ENCODE measurements around the gene PANK1. TPM values are rescaled to one million over a fixed set of nuclear protein-coding genes. Genes with fewer than 3 reads are reported as not detected.

Gene PANK1
- total RNA-seq, 1 experiment from 2014 or later = 33.2 TPM

DNA sequence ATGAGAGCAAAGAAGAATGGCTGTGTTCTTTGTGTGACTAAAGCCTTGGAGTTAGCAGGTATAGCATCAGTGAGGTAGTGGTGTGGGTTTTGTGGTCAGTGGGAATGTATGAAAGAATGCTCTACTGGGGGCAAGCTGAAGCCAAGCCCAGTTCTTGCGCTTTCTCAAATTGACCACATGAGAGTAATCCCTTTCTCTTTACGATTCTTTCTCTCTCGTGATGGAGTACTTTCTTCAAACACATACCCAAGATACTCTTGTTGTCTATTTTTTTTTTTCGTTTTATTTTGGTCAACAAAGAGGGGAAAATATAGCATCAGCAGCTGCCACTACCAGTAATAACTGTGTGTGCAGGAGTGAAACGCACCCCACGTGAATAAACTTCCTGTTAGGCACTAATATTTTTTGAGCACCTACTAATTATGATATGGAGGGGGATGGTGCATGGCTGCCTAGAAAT, 8.4 kb upstream of the PANK1 start:
- Mint-ChIP-seq H3K9me3 (peaks cover 20 to 25% of the 10 kb centered on the region in 2 experiments; a peak in 4 of 5 replicates), H3K36me3 (ENCODE audit: insufficient read depth in 1 of 3, low read depth in 3 of 3) (peaks cover 27 to 33% (median 28%) of the 10 kb centered on the region in 3 experiments), H3K4me1 (peaks cover 14 to 34% of the 10 kb centered on the region in 2 experiments), H3K4me3 (no peak overlapping the region), H3K27ac (no peak overlapping the region), H3K27me3 (ENCODE audit: low read depth) (no peaks in the 10 kb centered on the region)
- Histone ChIP-seq H2AK5ac (ENCODE audit: insufficient read length, low read length) (no peak overlapping the region), H2BK12ac (ENCODE audit: insufficient read length, low read depth, low read length) (no peak overlapping the region), H3T11ph (ENCODE audit: low read length) (no peak overlapping the region), H3K79me1 (ENCODE audit: insufficient read depth, low read depth, low read length, poor library complexity, severe bottlenecking) (no peaks in the 10 kb centered on the region), H3K4me1 (ENCODE audit: insufficient read depth, low read length) (no peaks in the 10 kb centered on the region; the same call in 1 of the 2 replicates), H4K91ac (ENCODE audit: insufficient read length, low read depth, low read length) (no peak overlapping the region), H2AFZ (ENCODE audit: low read length) (no peak overlapping the region), H2BK15ac (ENCODE audit: low read depth, low read length) (no peak overlapping the region), H3K4me2 (ENCODE audit: insufficient read depth, insufficient read length, low read length) (no peak overlapping the region), H3K4ac (ENCODE audit: low read depth, low read length) (no peak overlapping the region), H2BK20ac (ENCODE audit: low read depth, low read length, poor library complexity, severe bottlenecking) (no peak overlapping the region), H2BK5ac (ENCODE audit: insufficient read length, low read length) (no peak overlapping the region), H3K79me2 (ENCODE audit: insufficient read depth, low read length) (no peaks in the 10 kb centered on the region), H3K23me2 (ENCODE audit: insufficient read length, low read depth, low read length, poor library complexity, severe bottlenecking) (no peaks in the 10 kb centered on the region), H3K56ac (ENCODE audit: insufficient read length, low read depth, low read length) (no peak overlapping the region), H3K27ac (ENCODE audit: insufficient read length, low read depth, low read length) (no peak overlapping the region), H3K9ac (ENCODE audit: extremely low read depth, insufficient read length, low read length) (no peak overlapping the region), H2BK120ac (ENCODE audit: low read depth, low read length, poor library complexity, severe bottlenecking) (no peak overlapping the region), H3K14ac (ENCODE audit: insufficient read depth, low read length) (no peak overlapping the region), H3K9me3 (ENCODE audit: control insufficient read depth, low read depth, low read length) (peaks cover 9% of the 10 kb centered on the region), H3K27me3 (ENCODE audit: insufficient read depth, low read length) (no peaks in the 10 kb centered on the region; the same call in 1 of the 2 replicates), H4K20me1 (ENCODE audit: control insufficient read depth, insufficient read depth, insufficient read length) (no peaks in the 10 kb centered on the region), H3K18ac (ENCODE audit: insufficient read length, low read depth, low read length) (no peak overlapping the region), H4K8ac (replicated peaks; ENCODE audit: insufficient read length, low read depth, low read length) (no peak overlapping the region), H4K5ac (ENCODE audit: insufficient read length, low read depth, low read length) (no peak overlapping the region), H3K23ac (ENCODE audit: insufficient read length, low read depth, low read length) (no peak overlapping the region)
- TF ChIP-seq, protein P1, sequence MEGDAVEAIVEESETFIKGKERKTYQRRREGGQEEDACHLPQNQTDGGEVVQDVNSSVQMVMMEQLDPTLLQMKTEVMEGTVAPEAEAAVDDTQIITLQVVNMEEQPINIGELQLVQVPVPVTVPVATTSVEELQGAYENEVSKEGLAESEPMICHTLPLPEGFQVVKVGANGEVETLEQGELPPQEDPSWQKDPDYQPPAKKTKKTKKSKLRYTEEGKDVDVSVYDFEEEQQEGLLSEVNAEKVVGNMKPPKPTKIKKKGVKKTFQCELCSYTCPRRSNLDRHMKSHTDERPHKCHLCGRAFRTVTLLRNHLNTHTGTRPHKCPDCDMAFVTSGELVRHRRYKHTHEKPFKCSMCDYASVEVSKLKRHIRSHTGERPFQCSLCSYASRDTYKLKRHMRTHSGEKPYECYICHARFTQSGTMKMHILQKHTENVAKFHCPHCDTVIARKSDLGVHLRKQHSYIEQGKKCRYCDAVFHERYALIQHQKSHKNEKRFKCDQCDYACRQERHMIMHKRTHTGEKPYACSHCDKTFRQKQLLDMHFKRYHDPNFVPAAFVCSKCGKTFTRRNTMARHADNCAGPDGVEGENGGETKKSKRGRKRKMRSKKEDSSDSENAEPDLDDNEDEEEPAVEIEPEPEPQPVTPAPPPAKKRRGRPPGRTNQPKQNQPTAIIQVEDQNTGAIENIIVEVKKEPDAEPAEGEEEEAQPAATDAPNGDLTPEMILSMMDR (conservative IDR thresholded peaks at IDR 0.05) = no peak
- no peak for DNase-seq
- no CpG with 5 or more reads among the region's 6 CpGs for WGBS (ENCODE audit: extremely low coverage, insufficient read length, low lambda C conversion rate)

Data from H9 (cell line).